ENCODE measurements around the gene XPO6.

DNA sequence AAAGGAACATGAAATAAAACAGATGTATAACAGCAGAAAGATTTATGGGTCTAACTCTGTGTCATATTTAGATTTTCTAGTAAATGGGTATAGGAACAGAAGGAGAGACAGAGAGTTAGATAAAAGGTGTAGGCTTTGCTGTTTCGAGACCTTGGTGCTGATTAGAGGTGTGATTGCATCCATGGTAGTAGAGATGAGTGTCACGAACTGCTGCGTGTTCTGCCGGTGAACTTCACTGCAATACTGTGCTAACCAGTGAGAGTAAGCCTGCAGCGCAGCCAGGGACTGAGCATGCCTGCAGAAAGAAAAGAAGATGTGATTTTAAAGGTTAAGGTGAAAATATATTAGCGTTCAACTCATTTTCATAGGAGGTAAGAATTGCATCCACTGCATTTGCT lies 94.6 kb downstream of the XPO6 start:
- TF ChIP-seq, protein P1, sequence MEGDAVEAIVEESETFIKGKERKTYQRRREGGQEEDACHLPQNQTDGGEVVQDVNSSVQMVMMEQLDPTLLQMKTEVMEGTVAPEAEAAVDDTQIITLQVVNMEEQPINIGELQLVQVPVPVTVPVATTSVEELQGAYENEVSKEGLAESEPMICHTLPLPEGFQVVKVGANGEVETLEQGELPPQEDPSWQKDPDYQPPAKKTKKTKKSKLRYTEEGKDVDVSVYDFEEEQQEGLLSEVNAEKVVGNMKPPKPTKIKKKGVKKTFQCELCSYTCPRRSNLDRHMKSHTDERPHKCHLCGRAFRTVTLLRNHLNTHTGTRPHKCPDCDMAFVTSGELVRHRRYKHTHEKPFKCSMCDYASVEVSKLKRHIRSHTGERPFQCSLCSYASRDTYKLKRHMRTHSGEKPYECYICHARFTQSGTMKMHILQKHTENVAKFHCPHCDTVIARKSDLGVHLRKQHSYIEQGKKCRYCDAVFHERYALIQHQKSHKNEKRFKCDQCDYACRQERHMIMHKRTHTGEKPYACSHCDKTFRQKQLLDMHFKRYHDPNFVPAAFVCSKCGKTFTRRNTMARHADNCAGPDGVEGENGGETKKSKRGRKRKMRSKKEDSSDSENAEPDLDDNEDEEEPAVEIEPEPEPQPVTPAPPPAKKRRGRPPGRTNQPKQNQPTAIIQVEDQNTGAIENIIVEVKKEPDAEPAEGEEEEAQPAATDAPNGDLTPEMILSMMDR (IDR thresholded peaks at IDR 0.05) = no peak
- no peak for TF ChIP-seq POLR2A (IDR thresholded peaks at IDR 0.05)
